GM19099 (cell line): ENCODE results near the gene MLLT10.

Experiments
- POLR2A ChIP-seq: IDR thresholded peaks from 3 replicates; pipeline ENCODE4 v1.6.1; 2011; ENCODE audit warnings: low read depth; ENCODE audit not compliant: insufficient read length; ENCODE audit errors: extremely low read depth

MLLT10 gene

GRCh38 chr10:21670391-21670790, 136.4 kb downstream of the MLLT10 start:
- no peak for TF ChIP-seq POLR2A

DNA sequence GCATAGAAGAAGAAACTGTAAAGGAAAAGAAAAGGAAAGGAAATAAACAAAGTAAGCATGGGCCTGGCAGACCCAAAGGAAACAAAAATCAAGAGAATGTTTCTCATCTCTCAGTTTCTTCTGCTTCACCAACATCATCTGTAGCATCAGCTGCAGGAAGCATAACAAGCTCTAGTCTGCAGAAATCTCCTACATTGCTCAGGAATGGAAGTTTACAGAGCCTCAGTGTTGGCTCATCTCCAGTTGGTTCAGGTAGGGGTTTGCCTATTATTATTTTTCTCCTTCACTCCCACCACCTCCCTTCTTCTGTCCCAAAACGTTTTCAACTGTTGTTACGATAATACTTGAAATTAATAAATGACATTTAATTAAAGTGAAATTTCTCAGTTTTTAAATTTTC, 139.6 kb downstream of the MLLT10 start:
- no peak for TF ChIP-seq POLR2A

- no peak for TF ChIP-seq POLR2A
These were observed 141.2 kb downstream of the MLLT10 start for GRCh38 chr10:21675157-21675796.

GRCh38 chr10:21677551-21677950, 143.5 kb downstream of the MLLT10 start:
- no peak for TF ChIP-seq POLR2A

DNA sequence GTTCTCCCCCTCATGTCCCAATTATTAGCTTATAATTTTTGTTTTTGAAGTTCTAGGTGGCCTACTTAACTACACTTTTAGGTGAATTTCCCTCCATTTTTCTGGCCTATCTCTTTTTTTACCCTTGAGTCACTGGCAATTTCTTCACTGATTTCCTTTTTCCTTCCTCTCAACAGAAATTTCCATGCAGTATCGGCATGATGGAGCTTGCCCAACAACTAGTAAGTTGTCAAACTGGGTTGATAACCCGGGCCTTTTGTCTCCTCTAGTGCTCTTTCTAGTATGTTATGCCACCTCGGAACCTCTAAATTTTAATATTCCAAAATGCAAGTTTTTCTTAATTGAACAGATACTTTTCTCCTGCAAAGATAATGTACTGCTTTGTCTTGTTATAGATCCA, 147.1 kb downstream of the MLLT10 start:
- no peak for TF ChIP-seq POLR2A

- no peak for TF ChIP-seq POLR2A
These were observed 153.4 kb downstream of the MLLT10 start for GRCh38 chr10:21687266-21688008.

DNA sequence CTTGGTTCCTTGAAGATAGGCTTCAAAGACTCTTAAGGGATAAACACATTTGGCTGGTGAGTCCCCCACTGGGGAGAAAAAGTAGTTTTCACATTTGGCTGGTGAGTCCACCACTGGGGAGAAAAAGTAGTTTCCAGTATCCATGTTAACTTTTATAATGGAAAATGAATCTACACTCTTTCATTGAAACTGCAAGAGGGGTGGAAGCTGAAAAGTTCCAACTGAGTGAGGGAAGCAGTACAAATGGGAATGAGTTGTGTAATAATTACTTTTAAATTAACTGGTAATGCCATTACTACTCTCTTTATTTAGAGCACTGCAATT, 153.9 kb downstream of the MLLT10 start:
- no peak for TF ChIP-seq POLR2A

- TF ChIP-seq POLR2A = no peak
These were observed 154.8 kb downstream of the MLLT10 start for GRCh38 chr10:21688870-21689269.

DNA sequence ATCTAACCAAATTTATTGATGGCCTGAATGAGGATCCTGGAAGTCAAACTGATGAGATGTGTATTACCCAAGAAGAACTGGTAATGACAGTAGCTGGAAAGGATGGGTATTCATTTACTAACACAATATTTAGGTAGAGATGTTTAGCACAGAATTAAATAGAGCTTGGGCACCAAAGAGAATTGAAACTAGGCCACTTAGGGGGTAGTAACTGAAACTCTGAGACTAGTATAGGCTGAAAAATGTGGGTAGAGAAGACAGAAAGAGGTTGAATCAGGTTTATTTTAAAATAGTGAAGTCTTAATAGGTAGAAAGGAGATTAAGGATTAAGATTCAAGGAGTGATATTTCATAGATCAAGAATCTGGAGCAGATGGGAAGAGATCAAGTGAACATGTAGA, 155.8 kb downstream of the MLLT10 start:
- TF ChIP-seq POLR2A = no peak

- TF ChIP-seq POLR2A = no peak
These were observed 158.9 kb downstream of the MLLT10 start for GRCh38 chr10:21692916-21693315.

DNA sequence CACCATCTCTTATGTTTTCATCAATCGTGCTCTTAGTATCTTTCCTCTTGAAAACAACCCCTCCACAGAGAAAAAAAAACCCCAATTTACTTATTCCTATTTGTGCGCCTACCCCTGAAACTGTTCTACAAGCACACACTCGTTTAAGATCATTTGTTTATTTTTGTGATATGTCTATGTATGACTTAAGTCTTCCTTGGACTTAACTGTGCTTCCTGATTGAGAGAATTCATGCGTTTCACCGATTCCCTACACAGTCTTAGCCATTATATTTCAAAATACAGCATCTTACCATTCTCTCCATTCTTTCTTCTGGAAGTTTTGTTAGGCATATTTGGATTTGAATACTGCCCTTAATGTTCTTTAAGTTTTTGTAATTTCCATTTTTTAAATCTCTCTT, 159.4 kb downstream of the MLLT10 start:
- TF ChIP-seq POLR2A = no peak

DNA sequence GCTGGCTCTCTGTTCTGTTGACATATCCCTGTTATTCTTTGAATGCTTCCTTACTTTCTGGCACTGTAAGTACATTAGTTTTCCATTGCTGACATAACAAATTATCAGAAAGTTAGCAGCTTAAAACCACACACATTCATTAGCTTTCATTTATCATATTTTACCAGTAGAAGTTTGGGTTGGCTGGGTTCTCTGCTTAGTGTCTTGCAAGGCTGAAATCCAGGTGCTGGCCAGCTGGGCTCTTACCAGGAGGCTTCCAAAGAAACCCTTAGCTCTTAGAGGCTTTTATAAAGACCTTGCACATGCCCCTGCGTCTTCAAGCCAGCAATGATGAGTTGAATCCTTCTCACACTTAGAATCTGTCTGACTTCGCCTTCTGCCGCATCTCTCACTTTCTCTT, 160.6 kb downstream of the MLLT10 start:
- no peak for TF ChIP-seq POLR2A

- no peak for TF ChIP-seq POLR2A
These were observed 162.3 kb downstream of the MLLT10 start for GRCh38 chr10:21696302-21696701.

- no peak for TF ChIP-seq POLR2A
These were observed 165.5 kb downstream of the MLLT10 start for GRCh38 chr10:21699575-21699974.

GRCh38 chr10:21700474-21700873, 166.4 kb downstream of the MLLT10 start:
- TF ChIP-seq POLR2A = no peak

DNA sequence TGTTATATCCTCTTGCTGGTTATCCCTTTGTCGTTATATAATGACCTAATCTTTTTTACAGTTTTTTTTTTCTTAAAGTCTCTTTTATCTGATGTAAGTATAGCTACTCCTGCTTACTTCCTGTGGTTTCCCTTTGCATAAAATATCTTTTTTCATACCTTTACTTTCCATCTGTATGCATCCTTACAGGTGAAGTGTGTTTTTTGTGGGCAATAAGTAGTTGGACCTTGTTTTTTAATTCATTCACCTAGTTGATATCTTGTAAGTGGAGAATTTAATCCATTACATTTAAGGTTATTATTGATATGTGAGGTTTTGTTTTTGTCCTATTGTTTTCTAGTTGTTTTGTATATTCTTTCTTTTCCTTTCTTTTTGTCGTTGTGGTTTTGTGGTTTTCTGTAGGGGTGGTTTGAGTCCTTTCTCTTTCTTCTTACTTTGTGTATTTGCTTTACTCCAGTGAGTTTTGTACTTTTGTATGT, 168.6 kb downstream of the MLLT10 start:
- TF ChIP-seq POLR2A = no peak

DNA sequence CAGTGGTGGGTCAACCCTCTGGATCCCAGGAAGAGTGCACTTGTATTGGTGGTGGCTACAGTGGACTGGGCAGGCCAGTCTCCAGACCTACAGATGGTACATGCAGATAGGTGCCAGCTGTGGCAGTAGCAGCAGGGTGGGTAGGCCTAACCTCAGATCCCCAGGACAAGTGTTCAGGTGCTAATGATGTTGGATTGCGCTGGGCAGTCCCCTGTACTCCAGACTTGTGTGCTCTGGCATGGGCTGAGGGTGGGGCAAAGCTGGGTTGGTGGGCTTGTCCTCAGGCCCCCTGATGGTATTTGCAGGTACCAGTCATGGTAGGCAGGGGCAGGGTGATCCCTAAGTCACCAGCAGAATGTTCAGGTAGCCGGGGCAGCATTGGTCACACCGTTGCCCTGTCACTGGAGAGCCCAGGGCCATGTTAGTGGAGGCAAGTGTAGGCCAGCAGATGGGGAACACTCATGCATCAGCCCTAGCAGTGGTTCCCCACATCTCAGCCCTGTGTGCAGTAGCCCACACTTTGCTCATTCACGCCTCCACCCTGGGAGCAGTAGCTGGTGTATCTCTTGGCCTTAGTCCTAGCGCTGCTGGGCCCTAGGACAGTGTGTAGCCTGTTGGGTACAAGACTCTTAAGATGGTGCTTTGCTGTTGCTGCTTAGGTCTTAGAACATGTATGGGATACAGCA, 171.3 kb downstream of the MLLT10 start:
- TF ChIP-seq POLR2A = no peak

DNA sequence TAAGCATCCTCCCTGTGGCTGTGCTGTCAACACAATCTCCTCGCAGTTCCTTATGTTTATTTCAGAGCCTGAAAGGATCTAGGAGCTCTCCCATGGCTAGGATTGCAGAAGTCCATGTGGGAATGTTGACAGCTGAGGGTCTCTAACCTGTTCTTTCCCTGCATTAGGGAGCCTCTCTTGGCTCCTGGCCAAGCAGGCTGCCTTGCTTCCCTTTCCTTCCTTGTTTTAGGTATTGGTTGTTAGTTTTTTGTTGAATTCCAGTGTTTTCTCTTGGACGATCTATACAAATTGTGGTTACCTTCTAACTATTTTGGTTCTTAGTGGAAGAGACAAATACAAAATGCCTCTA, 171.8 kb downstream of the MLLT10 start:
- TF ChIP-seq POLR2A = no peak
